Testis (tissue), 2 donors: Measurements from ENCODE around the gene NCBP3.

Experiments
- CTCF ChIP-seq, 3 experiments: fragments of 450-650 bp in 2 of 3; fragments of 200-600 bp in 1 of 3; sonication (generic) in 1 of 3; IDR thresholded peaks; one replicate each; pipeline ENCODE4 v1.5.1; 2016 to 2019; ENCODE audit warnings: antibody characterized with exemption in 3 of 3, mild to moderate bottlenecking in 2 of 3, moderate library complexity in 1 of 3
- POLR2A ChIP-seq: fragments of 450-650 bp; IDR thresholded peaks from one replicate; pipeline ENCODE4 v1.6.1; 2017; ENCODE audit warnings: antibody characterized with exemption, mild to moderate bottlenecking, moderate library complexity

- TF ChIP-seq POLR2A (no peak), CTCF (IDR thresholded peaks at IDR 0.05) (no peak)
Measured at GRCh38 chr17:3815122-3815521, 30.9 kb downstream of the NCBP3 start.
